A549 (cell line): ENCODE results near the gene SAMM50. TPM values are rescaled to one million over a fixed set of nuclear protein-coding genes. Genes with fewer than 3 reads are reported as not detected.

Experiments used
- ATAC-seq, 2 experiments: fragments of 200-7000 bp in 1 of 2; fragments of >200 bp in 1 of 2; cut with Nextera tagmentation in 1 of 2; cut with Tn5 transposase in 1 of 2; 3 replicates each; pipeline versions ENCODE4 v1.8.0 to v1.9.1; 2018 to 2020; ENCODE audit warnings: mild to moderate bottlenecking in 1 of 2, moderate library complexity in 1 of 2
- CTCF ChIA-PET: fragments of 300-600 bp; sonication (Branson Sonifier 250); formaldehyde crosslinking; extraction: SDS; loops from one replicate; lab custom pipeline; 2021; ENCODE audit warnings: antibody characterized with exemption, inconsistent platforms; lab: Yijun Ruan, JAX
- POLR2A ChIA-PET: fragments of 350-600 bp; formaldehyde crosslinking; extraction: SDS; loops from one replicate; lab custom pipeline; 2021; ENCODE audit warnings: antibody characterized with exemption, inconsistent platforms; lab: Yijun Ruan, JAX
- DNase-seq, 2 experiments: peaks; one replicate each; pipeline versions ENCODE4 v3.0.0 to v3.0.0-alpha.2; 2011 to 2016; ENCODE audit warnings: low read depth in 1 of 2, low spot score in 1 of 2
- FAIRE-seq: peaks from 2 replicates; lab custom pipeline; 2011; peaks lifted over from hg19 to GRCh38; lab: Jason Lieb, UNC
- H3K27ac ChIP-seq, 2 experiments: fragments of >200 bp; sonication (Bioruptor Twin); formaldehyde crosslinking; 3 replicates each; pipeline ENCODE4 v1.5.1; 2016 to 2017
- H3K4me1 ChIP-seq: fragments of >200 bp; sonication (Bioruptor Twin); formaldehyde crosslinking; 3 replicates; pipeline ENCODE4 v1.6.1; 2016
- H3K4me2 ChIP-seq: fragments of >200 bp; sonication (Bioruptor Twin); formaldehyde crosslinking; 3 replicates; pipeline ENCODE4 v1.6.1; 2016
- H3K4me3 ChIP-seq: fragments of >200 bp; sonication (Bioruptor Twin); formaldehyde crosslinking; 3 replicates; pipeline ENCODE4 v1.5.1; 2016
- H3K9me3 ChIP-seq: fragments of >200 bp; sonication (Bioruptor Twin); formaldehyde crosslinking; 3 replicates; pipeline ENCODE4 v1.6.1; 2016
- BHLHE40 ChIP-seq: IDR thresholded peaks from 2 replicates; pipeline ENCODE4 v1.6.1; 2012; ENCODE audit warnings: low read depth, low read length, inconsistent platforms
- CBX2 ChIP-seq: fragments of 200-600 bp; sonication (generic); IDR thresholded peaks from 2 replicates; pipeline ENCODE4 v1.6.1; 2016; ENCODE audit warnings: low read depth, mild to moderate bottlenecking, borderline replicate concordance
- CBX8 ChIP-seq: fragments of 200-600 bp; sonication (generic); IDR thresholded peaks from 2 replicates; pipeline ENCODE4 v1.6.1; 2016
- CHD4 ChIP-seq: fragments of 200-600 bp; sonication (generic); IDR thresholded peaks from 2 replicates; pipeline ENCODE4 v1.6.1; 2016; ENCODE audit warnings: antibody characterized with exemption, mild to moderate bottlenecking, borderline replicate concordance
- EHMT2 ChIP-seq: fragments of 200-600 bp; sonication (generic); IDR thresholded peaks from 2 replicates; pipeline ENCODE4 v1.6.1; 2016; ENCODE audit warnings: antibody characterized with exemption, low read depth, mild to moderate bottlenecking, moderate library complexity
- ESRRA ChIP-seq: fragments of 150-350 bp; IDR thresholded peaks from 2 replicates; pipeline ENCODE4 v1.6.1; 2014; ENCODE audit warnings: mild to moderate bottlenecking, low read length, borderline replicate concordance
- FOSB ChIP-seq: fragments of 250-450 bp; sonication (Bioruptor Pico); IDR thresholded peaks from 2 replicates; pipeline ENCODE4 v1.5.0; 2020; ENCODE audit warnings: mild to moderate bottlenecking, moderate library complexity
- GATA3 ChIP-seq: IDR thresholded peaks from 2 replicates; pipeline ENCODE4 v1.6.1; 2012; ENCODE audit warnings: borderline replicate concordance
- HDAC2 ChIP-seq: fragments of 200-600 bp; sonication (generic); IDR thresholded peaks from 2 replicates; pipeline ENCODE4 v1.6.1; 2016
- HEYL ChIP-seq: fragments of 250-450 bp; sonication (Bioruptor Pico); IDR thresholded peaks from 2 replicates; pipeline ENCODE4 v1.8.0; 2021; ENCODE audit warnings: mild to moderate bottlenecking, moderate library complexity
- HMGXB4 ChIP-seq: fragments of 250-450 bp; sonication (Bioruptor Pico); IDR thresholded peaks from 2 replicates; pipeline ENCODE4 v1.5.0; 2021; ENCODE audit warnings: mild to moderate bottlenecking, moderate library complexity, borderline replicate concordance
- KDM5A ChIP-seq: fragments of 200-600 bp; sonication (generic); IDR thresholded peaks from 2 replicates; pipeline ENCODE4 v1.6.1; 2016; ENCODE audit warnings: antibody characterized with exemption, mild to moderate bottlenecking
- MYC ChIP-seq: IDR thresholded peaks from 2 replicates; pipeline ENCODE4 v1.6.1; 2012; ENCODE audit warnings: mild to moderate bottlenecking, inconsistent platforms, low read length, improper control_type of control experiment, borderline replicate concordance
- NPAS2 ChIP-seq: fragments of 250-450 bp; sonication (Bioruptor Pico); IDR thresholded peaks from 2 replicates; pipeline ENCODE4 v1.8.0; 2022; ENCODE audit warnings: mild to moderate bottlenecking, moderate library complexity, borderline replicate concordance
- POLR2A ChIP-seq: IDR thresholded peaks from 2 replicates; pipeline ENCODE4 v1.6.1; 2012; ENCODE audit warnings: mild to moderate bottlenecking, low read length
- POLR2AphosphoS2 ChIP-seq: conservative IDR thresholded peaks from 2 replicates; pipeline ENCODE4 v1.6.1; 2012; ENCODE audit warnings: low read length, improper control_type of control experiment, inconsistent platforms
- RAD21 ChIP-seq, 2 experiments: fragments of >200 bp in 1 of 2; sonication (Bioruptor Twin) in 1 of 2; formaldehyde crosslinking in 1 of 2; IDR thresholded peaks in 1 of 2; conservative IDR thresholded peaks in 1 of 2; 2 replicates in 1 of 2; 3 replicates in 1 of 2; pipeline ENCODE4 v1.6.1; 2012 to 2018; ENCODE audit warnings: inconsistent platforms in 1 of 2
- RCOR1 ChIP-seq: fragments of 150-350 bp; IDR thresholded peaks from 2 replicates; pipeline ENCODE4 v1.6.1; 2014; ENCODE audit warnings: antibody characterized with exemption, low read length, low read depth
- RFX5 ChIP-seq: fragments of 450-650 bp; IDR thresholded peaks from 2 replicates; pipeline ENCODE4 v1.7.1; 2014; ENCODE audit warnings: antibody characterized with exemption, mild to moderate bottlenecking, moderate library complexity
- SMC3 ChIP-seq: fragments of >200 bp; sonication (Bioruptor Twin); formaldehyde crosslinking; IDR thresholded peaks from 3 replicates; pipeline ENCODE4 v1.6.1; 2018; ENCODE audit warnings: inconsistent platforms
- TFCP2L1 ChIP-seq: fragments of 250-450 bp; sonication (Bioruptor Pico); IDR thresholded peaks from 2 replicates; pipeline ENCODE4 v1.5.0; 2021; ENCODE audit warnings: mild to moderate bottlenecking
- WGBS: methylation state at CpG from one replicate; pipeline ENCODE4 v1.1.6; 2017; ENCODE audit errors: missing lambda C conversion rate; 5-methylcytosine and 5-hydroxymethylcytosine counted together
- polyA plus RNA-seq, 4 experiments: library from polyadenylated mRNA; depleted of rRNA in 3 of 4; stranded (reverse); fragments of >200 nt; fragmentation: RNase III in 1 of 4; extraction: RNeasy Plus Mini Kit Qiagen cat#74134 plus additional on column Dnase treatment in 1 of 4; gene quantifications; 2 replicates in 3 of 4; 3 replicates in 1 of 4; pipeline ENCODE4 v1.2.3, GENCODE V29; 2011 to 2017
- TF ChIP-seq, protein P1 (sequence below): IDR thresholded peaks from 2 replicates; pipeline ENCODE4 v1.6.1; 2012; ENCODE audit warnings: low read depth, borderline replicate concordance
- TF ChIP-seq, protein P2 (sequence below): fragments of >200 bp; sonication (Bioruptor Twin); formaldehyde crosslinking; IDR thresholded peaks from 2 replicates; pipeline ENCODE4 v1.6.1; 2016
- TF ChIP-seq, protein P3 (sequence below): IDR thresholded peaks from 2 replicates; pipeline ENCODE4 v1.6.1; 2012

Gene SAMM50
- polyA plus RNA-seq, 2 of the 4 experiments (the other 2 are of a cell fraction): 49.3 to 51.4 TPM

DNA sequence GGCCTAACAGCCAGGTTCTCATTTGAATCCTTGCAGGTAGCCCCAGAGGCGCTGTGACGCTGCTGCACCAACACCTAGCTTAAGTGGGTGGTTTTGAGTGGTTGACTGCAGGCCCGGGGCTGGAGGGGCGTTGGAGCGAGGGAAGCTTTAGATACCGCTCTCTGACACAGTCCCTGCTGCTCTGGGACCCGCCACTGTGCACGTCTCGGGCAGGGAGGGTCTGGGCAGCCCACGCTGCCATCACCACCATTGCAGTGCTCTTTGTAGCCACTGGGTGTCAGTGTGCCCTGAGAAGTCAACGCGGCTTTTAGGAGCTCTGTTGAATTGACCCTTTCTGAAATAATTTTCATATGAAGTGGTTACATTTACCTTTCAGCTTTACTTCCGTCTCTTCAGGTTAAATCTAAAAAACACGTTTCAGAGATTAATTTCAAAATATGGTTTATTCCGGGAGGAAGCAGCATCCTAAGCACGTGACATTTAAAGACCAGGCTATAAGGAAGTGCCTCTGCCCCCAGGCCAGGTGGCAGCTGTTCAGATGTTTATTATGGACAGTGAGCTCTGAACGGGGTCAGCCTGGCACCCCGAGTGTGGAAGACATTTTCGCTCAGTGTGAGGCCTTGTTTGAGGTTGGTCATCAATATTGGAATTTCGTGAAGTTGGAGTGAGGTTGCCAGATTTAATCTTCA, 38.0 kb downstream of the SAMM50 start (continued):
- no peak for TF ChIP-seq POLR2A
- no peak for TF ChIP-seq HDAC2
- no peak for TF ChIP-seq TFCP2L1 (CRISPR knock-in tag)
- no peak for TF ChIP-seq NPAS2 (CRISPR knock-in tag)
- TF ChIP-seq SMC3: peak; percentile 85
- no peak for TF ChIP-seq CHD4
- TF ChIP-seq, protein P1, sequence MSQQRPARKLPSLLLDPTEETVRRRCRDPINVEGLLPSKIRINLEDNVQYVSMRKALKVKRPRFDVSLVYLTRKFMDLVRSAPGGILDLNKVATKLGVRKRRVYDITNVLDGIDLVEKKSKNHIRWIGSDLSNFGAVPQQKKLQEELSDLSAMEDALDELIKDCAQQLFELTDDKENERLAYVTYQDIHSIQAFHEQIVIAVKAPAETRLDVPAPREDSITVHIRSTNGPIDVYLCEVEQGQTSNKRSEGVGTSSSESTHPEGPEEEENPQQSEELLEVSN: no peak

- ATAC-seq: no peak
- H3K4me2 ChIP-seq: no peak overlapping the region
- no peak for TF ChIP-seq FOSB (CRISPR knock-in tag)
- TF ChIP-seq, protein P2, sequence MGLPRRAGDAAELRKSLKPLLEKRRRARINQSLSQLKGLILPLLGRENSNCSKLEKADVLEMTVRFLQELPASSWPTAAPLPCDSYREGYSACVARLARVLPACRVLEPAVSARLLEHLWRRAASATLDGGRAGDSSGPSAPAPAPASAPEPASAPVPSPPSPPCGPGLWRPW: no peak
- TF ChIP-seq, all 56 proteins: peak for 0
- no peaks in the 10 kb centered on the region for H3K9me3 ChIP-seq
- H3K4me3 ChIP-seq: no peak overlapping the region
- POLR2A ChIA-PET: no interaction called here
- no peak for DNase-seq
- 96% methylated on average over 9 of the region's 11 CpGs for WGBS
- H3K4me1 ChIP-seq: no peaks in the 10 kb centered on the region
- FAIRE-seq: no peak
- no peak overlapping the region for H3K27ac ChIP-seq
- CTCF ChIA-PET: interaction anchor here (0.8 to 7.9 kb wide), 45 partner anchors 9 to 690 kb away, joined by 3 to 166 read pairs (median 5); partner anchors contain the start of gene PARVB
Observed at GRCh38 chr22:43994006-43994405, 38.8 kb downstream of the SAMM50 start.

GRCh38 chr22:43994416-43994815, 39.2 kb downstream of the SAMM50 start:
- POLR2A ChIA-PET: no interaction called here

DNA sequence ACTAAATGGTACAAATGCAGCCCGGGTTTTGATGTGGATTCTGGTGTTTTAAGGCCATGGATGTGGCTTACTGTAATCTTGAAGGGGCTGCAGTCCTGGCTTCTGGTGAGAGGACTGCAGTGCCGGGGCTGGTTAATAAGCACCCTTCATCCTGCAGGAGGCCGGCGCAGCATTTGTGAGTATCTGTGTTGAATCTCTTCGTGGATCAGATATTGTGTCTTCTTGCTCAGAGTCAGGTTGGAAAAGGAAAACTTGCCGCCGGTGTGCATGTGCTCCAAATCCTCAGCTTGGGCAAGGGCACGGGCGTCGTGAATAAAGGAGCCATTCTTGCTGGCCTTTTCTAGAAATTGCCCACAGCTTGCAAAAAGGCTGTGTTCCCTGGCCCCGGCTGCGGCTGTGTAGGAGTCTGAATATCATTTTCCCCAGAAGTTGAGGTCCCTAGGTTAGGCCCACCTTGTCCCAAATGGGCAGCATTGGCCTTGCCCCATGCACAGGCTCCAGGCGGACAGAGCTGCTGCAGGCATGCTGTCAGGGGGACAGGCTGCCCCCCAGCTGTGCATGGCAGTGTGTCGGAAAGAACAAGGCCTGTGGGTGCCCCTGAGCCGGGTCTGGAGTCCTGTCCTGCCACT, 39.9 kb downstream of the SAMM50 start:
- no peak overlapping the region for H3K4me2 ChIP-seq
- CTCF ChIA-PET: interaction anchor here (1.3 to 7.9 kb wide), 4 partner anchors 10 to 630 kb away, joined by 4 to 166 read pairs (median 76); no protein-coding TSS in a partner anchor
- H3K9me3 ChIP-seq: no peaks in the 10 kb centered on the region
- H3K4me3 ChIP-seq: no peak overlapping the region
- FAIRE-seq: no peak
- H3K4me1 ChIP-seq: no peaks in the 10 kb centered on the region
- TF ChIP-seq RAD21 (conservative IDR thresholded peaks at IDR 0.05 in 1 of 2, IDR thresholded peaks at IDR 0.05 in 1 of 2): no peak
- no peak for TF ChIP-seq KDM5A
- TF ChIP-seq, protein P3, sequence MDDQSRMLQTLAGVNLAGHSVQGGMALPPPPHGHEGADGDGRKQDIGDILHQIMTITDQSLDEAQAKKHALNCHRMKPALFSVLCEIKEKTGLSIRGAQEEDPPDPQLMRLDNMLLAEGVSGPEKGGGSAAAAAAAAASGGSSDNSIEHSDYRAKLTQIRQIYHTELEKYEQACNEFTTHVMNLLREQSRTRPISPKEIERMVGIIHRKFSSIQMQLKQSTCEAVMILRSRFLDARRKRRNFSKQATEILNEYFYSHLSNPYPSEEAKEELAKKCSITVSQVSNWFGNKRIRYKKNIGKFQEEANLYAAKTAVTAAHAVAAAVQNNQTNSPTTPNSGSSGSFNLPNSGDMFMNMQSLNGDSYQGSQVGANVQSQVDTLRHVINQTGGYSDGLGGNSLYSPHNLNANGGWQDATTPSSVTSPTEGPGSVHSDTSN: no peak
- TF ChIP-seq NPAS2 (CRISPR knock-in tag): no peak
- no peak for TF ChIP-seq RCOR1
- no peak for TF ChIP-seq ESRRA
- no peak for TF ChIP-seq HEYL (CRISPR knock-in tag)
- TF ChIP-seq CBX8: no peak
- no peak for TF ChIP-seq HDAC2
- no peak for TF ChIP-seq RFX5
- no peak for TF ChIP-seq HMGXB4
- TF ChIP-seq, protein P2: no peak
- no peak for TF ChIP-seq POLR2AphosphoS2
- no peak for TF ChIP-seq SMC3
- TF ChIP-seq BHLHE40: no peak
- no peak for TF ChIP-seq GATA3
- no peak for TF ChIP-seq MYC
- no peak for ATAC-seq
- no peak overlapping the region for H3K27ac ChIP-seq
- no peak for DNase-seq
- POLR2A ChIA-PET: no interaction called here
- 86% methylated on average over 10 of the region's 15 CpGs for WGBS

More at GRCh38 chr22:43994416-43994815, 39.2 kb downstream of the SAMM50 start:
- 84% methylated on average over 9 of the region's 9 CpGs for WGBS
- H3K4me2 ChIP-seq: no peak overlapping the region
- CTCF ChIA-PET: interaction anchor here (1.2 to 7.9 kb wide), 14 partner anchors 10 to 689 kb away, joined by 3 to 166 read pairs (median 11); no protein-coding TSS in a partner anchor
- no peak overlapping the region for H3K4me3 ChIP-seq
- no peak overlapping the region for H3K27ac ChIP-seq
- no peak for FAIRE-seq
- no peak for TF ChIP-seq RCOR1
- no peak for TF ChIP-seq EHMT2
- TF ChIP-seq POLR2A: no peak
- no peak for TF ChIP-seq CBX2
- no peaks in the 10 kb centered on the region for H3K4me1 ChIP-seq
- no peaks in the 10 kb centered on the region for H3K9me3 ChIP-seq
- no peak for ATAC-seq
- no peak for DNase-seq
